GM19238 (cell line): Measurements from ENCODE around the gene MED15.
"Not testable (repeated sequence)": the region's sequence is repeated elsewhere in the genome, so short reads cannot be mapped to it uniquely, and the experiment has no call there.

ENCODE experiments used
- DNase-seq: peaks from one replicate; pipeline ENCODE4 v3.0.0; 2011; ENCODE audit warnings: low spot score; ENCODE audit not compliant: insufficient read length

The MED15 gene

DNA sequence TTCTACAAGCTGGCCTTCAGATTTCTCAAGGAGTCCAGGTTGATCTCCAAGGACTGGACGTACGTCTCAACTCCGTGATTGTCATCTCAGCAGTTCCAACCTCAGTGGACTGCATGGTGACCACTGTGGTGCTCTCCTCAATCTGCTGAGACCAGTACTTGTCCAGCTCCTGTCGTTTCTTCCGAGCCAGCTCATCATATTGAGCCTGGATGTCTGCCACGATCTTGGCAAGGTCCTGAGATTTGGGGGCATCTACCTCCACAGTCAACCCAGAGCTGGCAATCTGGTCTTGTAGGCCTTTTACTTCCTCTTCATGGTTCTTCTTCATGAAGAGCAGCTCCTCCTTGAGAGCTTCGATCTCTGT lies 24.3 kb upstream of the MED15 start:
- not testable (repeated sequence) for DNase-seq

DNA sequence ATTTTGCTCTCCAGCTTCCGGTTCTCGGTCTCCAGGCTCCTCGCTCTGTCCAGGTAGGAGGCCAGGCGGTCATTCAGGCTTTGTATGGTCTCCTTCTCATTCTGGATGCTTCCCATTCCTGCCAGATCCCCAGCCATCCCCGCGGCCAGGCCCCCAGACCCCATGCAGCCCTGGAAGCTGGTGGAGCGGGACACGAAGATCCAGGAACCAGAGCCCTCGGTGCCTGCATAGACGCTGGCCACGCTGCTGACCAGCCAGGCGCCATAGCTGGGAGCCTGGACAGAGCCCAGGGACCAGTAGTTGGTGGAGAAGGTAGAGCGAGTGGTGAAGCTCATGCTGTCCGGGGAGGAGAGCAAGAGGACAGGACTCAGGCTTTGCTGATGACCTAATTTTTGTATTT lies 23.6 kb upstream of the MED15 start:
- no peak for DNase-seq

DNA sequence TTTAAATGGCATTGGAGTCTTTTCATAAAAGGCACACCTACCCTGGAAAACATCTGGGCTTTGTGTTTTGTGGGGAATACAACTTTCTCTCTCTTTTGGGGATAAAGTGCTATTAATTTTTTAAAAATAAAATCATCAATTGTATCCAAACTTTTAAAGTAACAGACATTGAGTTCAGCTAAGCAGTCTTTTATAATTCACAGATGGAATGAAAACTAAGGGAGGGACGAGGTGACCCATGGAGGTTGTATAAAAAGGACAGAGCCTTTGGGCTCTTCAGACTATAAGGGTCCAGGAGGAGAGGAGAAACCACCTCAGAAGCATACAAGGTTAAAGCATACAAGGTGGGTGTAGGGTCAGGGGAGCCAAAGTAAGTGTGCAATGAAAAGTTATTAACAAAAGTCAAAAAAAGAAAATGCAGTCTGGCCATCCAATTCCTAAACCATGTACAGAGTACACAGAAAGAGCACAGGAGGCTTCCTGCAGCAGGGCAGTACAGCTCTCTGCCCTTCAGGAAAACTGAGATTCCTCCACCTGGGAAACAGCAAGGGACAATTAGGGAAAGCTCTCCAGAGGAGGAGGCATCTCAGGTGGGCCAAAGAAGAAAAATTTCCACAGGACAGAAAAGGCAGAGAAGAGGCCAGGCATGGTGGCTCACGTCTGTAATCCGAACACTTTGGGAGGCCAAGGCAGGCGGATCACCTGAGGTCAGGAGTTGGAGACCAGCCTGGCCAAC lies 22.3 kb upstream of the MED15 start:
- no peak for DNase-seq

DNA sequence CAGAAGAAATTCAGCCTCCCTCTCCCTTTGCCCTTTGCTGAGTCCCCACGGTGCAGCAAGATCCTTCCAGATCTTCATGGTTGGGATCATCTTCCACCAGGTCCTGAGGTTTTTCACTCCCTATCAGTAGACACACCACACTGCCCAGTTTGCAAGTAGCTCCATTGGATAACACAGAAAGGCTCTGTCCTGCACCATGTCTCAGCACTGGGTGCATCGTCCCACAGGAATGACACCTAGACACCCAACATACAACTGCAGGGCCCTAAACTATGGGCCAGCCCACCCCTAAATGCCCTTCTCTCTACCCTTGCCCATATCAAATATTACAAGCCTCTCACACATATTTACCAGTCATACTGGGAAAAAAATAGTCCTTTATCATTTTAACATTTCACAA lies 21.2 kb upstream of the MED15 start:
- DNase-seq, result no peak

DNA sequence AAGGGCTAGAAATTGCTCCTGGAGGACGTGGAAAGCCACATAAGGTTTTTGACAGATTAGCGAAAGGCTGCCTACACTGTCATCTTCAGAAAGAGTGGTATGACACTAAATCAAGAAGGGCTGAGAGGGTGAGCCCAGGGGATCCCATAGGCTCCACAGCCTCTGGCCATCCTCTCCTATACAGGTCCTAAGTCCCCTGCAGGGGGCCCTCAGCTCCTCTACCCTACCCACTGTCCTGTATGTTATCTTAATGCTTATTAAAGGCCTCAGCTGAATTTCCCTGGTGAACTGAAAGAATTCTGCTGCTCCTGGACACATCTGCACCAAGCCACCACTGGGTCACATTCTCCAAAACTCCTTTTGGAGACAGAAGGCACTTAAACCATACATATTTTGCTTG lies 19.7 kb upstream of the MED15 start:
- no peak for DNase-seq

DNA sequence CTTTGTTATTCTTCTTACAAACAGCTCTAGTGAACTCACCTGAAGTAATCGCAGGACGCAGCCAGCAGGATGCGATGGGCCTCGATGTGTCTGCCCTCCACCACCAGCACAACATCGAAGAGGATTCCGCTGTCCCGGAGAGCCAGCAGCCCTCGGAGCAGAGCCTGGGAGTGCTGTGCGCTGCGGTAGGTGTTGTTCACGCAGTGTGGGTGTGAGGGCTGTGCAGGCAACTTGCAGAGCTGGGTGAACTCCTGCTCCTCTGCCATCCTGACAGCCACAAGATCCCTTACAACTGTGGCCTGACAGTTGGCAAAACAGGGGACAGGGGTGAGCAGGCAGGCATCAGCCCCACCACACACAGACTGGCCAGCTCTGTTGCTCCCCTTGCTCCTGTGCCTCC lies 18.5 kb upstream of the MED15 start:
- DNase-seq, result no peak

DNA sequence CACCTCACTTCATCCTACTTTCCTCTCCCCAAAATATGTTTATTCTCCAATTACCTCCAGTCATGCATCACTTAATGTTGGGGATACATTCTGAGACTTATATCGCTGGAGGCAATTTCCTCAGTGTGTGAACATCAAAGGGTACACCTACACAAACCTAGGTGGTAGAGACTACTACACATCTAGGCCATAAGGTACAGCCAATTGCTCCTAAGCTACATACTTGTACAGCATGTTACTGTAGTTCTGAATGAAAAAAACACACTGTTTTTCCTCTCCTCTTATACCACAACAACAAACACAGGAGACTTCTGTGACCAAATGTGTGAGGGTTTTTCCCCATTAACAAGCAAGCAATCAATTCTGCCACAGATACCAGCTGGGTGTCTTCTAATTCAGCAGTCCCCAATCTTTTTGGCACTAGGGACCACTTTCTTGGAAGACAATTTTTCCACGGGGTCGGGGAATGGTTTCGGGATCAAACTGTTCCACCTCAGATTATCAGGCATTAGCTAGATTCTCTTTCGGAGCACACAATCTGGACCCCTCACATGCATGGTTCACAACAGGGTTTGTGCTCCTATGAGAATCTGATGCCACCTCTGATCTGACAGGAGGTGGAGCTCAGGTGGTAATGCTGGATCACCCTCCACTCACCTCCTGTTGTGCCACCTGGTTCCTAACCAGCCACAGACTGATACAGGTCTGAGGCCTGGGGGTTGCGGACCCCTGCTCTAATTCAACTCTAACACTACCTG lies 17.0 kb upstream of the MED15 start:
- DNase-seq, result no peak

DNA sequence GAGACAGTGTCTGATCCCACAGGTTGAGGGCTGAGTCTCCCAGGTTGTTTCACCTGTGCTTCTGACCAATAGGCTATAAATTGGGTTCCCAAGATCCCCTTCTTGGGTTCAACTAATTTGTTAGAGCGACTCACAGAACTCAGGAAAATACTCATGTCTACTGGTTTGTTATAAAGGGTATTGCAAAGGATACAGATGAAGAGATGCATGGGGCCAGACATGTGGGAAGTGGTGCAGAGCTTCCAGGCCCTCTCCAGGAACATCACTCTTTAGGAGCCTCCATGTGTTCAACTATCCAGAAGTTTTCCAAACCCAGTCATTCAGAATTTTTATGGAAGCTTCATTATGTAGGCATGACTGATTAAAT lies 16.5 kb upstream of the MED15 start:
- no peak for DNase-seq

DNA sequence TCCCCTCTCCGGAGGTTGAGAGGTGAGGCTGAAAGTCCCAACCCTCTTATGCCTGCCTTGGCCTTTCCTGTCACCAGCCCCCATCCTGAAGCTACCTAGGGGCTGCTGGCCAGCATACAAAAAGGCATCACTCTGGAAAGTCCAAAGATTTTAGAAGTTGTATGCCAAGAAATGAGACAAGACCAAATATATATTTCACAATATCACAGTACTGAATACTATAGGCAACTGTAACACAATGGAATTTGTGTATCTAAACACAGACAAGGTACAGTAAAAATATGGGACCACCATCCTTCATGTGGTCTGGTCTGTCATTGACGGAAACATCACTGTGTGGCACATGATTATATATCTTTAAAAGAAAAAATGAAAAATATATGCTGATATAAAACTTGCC lies 16.1 kb upstream of the MED15 start:
- DNase-seq, result no peak

DNA sequence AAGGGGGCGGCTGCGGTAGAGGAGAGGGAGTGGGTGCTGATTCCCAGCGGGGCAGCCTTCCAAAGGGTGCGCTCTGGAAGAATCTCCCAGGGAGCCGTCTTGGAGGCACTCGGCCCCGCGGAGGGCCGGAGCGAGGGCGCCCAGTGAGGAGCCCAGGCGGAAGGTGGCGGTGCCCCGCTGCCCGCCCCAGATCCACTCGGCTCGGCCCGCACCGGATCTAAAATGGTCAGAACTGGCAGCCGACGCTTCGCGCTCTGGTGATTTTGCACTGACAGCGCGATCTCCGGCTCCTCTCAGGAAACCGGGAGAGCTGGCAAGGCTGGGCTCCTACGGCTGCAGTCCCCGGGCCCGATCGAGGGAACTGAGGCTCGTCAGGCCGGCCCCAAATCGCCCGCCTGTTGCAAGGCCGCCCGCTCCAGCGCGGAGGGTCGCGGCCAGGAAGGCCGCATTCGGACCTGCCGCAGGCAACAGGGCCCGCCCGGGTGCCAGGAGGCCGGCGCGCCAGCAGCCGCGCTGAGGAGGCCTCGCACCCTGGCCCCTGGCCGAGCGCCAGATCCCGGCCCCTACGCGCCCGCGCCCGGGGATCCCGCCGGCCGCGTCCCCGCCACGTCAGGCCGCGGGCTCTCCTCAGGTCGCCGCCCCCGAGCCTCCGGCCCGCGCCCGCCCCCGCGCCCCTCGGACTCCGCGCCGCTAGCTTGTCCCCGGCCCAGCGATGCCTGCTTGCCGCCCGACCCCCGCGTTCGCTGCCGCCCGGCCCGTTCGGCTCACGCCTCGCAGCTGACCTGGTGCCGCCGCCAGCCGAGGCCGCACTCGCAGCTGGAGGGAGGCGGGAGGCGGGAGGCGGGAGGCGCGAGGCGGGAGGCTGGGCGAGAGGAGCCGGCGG lies 12.2 kb upstream of the MED15 start, which contains the start of gene KLHL22:
Gene KLHL22 (minus strand): TSS at position 818 of the 883 bp plus-strand sequence. CDS start 6,584 bp downstream, outside the sequence.
- DNase-seq, result peak; percentile 50

DNA sequence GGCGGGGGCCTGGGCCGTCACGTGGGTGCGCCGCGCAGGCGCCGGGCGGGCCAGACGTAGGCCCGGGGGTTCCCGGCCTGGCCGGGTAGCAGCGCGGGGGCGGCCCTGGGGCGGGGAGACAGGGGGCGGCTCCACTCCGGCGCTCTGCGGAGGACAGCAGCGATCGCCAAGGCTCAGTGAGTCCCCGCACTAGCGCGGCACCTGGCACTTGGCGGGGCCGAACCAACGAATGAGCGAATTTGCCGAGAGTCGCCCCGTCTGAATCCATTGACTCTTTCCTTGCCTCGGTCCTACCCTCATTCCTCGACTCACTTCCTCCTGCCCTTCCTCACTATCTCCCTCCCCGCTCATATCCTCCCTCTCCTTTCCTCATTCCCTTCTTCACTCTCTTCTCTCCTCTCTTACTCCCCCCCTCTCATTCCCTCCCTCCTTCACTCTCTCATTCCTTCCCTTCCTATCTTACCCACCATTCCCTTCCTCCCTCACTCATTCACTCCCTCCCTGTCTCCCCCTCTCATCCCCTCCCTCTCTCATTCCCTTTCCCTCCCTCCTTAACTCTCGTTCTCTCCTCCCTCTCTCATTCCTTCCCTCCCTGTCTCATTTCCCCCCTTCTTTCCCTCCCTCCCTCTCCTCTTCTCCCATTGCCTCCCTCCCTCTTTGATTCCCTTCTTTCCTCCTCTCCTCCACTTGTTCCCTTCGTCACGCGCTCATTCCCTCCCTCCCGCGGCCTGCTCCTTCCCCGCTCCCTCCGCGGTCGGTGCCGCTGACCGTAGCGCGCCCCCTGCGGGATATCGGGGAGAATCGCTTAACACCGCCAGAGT lies 11.3 kb upstream of the MED15 start:
- peak; percentile 98 for DNase-seq

DNA sequence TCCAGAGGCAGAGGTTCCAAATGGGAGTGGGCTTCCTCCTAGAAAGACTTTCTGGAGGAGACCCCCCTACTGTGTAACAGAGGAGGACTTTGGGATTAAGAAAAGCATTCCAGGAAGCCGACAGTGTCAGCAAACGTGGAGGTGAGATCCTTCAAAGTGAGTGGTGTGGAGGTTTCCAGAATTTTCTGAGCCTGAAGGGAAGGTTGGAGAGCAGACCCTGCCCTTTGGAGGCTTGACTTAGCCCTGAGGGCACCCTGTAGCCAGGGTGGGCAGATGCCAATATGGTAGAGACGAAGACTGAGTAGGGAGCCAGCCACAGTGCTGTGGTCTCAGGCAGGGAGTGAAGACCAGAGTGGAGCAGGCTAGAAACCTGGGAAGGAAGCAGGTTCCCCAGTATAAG lies 10.0 kb upstream of the MED15 start:
- DNase-seq, result no peak

DNA sequence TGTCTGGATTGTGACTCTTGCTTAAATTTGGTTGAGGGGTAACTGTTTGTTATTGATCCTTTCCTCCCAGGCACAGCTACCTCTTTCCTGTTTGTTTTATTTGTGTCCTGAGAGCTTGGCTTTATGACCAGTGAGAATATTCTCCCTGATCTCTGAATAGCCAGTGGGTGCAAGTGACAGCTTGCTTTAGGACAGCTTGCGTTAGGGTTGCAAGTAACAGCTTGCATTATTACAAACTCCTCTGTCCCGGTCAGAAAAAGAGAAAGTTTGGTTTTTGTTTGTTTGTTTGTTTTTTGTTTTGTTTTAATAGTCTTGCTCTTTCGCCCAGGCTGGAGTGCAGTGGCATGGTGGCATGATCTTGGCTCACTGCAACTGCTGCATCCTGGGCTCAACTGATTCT lies 8.5 kb upstream of the MED15 start:
- no peak for DNase-seq

DNA sequence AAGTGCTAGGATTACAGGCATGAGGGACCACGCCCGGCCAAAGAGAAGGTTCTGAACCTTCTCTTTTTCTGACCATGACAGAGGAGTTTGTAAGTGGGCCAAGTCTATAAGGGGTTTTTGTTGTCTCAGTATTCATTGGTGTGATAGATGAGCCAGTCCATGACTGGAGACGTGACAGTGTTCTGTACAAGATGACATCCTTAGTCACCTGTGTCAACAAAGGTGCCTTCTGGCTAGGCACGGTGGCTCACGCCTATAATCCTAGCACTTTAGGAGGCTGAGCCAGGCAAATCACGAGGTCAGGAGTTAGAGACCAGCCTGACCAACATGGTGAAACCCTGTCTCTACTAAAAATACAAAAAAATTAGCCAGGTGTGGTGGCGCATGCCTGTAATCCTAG lies 7.6 kb upstream of the MED15 start:
- DNase-seq, result no peak

DNA sequence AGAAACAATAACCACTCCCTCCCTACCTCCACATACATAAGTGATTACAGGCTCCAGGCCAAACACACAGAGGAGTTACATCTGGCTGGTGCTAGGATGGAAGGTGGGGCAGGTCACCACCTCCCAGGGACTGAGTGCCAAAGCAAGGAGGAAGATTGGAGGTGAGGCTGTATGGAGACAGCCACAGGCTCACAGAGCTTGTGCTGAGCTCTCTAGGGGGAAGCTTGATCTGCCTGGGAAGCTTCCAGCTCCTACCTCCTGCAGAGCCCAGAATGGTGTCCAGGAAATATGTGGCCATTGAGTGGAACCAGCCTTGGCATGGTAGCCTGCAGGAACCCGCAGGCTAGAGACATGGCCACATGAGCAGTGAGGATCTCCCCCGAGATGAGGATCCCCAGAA lies 3.6 kb upstream of the MED15 start:
- DNase-seq, result no peak

DNA sequence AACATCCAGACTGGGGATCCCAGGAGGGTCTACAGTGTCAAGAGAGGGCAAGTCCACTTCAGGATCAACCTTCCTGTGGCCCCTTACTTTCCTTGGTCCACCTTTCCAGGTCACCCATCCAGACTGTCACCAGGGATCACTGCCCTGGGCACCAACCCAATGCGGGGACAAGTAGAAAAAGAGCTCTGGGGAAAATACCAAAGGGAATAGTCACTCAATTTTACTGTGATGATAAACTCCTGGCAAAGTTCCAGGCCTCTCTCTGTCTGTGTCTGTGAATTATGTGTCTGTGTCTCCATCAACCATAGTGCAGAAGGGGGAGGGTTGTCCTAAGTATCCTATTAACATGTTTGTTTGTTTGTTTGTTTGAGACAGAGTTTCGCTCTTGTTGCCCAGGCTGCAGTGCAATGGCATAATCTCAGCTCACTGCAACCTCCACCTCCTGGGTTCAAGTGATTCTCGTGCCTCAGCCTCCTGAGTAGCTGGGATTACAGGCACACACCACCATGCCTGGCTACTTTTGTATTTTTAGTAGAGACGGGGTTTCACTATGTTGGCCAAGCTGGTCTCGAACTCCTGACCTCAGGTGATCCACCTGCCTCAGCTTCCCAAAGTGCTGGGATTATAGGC lies 3.0 kb upstream of the MED15 start:
- not testable (repeated sequence) for DNase-seq

DNA sequence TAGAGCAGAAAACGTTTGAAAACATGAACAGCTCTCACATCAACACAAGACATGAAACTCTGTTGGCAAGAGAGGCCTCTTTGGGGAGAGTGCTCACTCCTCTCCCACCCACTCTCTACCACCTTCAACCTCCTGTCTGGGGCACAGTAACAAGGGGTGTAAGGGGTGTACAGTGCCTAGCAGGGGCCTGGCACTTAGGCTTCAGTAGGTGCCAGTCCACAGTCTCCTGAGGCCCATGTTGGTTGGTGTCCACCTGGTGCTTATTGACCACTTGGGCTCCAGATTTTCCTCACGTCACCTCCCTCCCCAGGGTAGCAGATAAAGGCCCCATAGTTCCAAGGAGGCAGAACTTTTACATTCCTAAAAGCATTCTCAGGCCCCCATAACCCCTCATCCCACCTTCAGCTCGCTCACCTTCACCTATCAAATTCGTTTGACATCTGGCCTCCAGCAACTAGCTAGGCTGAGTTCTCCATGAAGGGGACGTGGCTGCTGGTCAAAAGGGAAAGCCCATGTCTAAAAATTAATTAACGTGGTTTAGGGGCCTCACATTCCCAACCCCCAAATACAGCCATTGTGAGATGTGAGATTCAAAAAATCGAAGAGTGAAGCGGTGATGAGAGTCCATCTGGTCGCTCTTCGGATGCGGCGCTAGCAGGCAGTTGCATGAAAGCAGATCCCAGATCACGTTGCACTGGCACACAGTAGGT lies 712 bp upstream of the MED15 start:
- DNase-seq, result no peak

DNA sequence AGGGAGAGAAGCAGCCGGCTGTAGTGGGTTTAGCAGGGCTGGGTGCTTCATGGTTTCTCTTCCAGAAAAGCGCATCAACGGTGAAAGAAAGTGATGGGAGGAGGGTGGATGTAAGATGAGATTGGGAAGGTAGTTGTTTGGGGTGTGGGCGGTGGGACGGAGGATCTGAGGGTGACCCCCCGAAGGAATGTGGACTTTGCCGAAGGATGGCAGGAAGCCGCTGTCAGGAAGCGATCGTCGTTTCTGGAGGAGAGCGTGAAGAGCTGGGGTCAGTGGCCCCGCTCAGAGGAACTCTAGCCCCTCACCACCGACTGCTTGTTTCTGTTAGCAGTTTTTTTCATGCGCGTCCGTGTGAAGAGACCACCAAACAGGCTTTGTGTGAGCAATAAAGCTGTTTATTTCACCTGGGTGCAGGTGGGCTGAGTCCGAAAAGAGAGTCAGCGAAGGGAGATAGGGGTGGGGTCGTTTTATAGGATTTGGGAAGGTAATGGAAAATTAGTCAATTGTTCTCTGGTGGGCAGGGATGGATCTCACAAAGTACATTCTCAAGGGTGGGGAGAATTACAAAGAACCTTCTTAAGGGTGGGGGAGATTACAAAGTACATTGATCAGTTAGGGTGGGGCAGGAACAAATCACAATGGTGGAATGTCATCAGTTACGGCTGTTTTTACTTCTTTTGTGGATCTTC lies 801 bp downstream of the MED15 start:
- not testable (repeated sequence) for DNase-seq

DNA sequence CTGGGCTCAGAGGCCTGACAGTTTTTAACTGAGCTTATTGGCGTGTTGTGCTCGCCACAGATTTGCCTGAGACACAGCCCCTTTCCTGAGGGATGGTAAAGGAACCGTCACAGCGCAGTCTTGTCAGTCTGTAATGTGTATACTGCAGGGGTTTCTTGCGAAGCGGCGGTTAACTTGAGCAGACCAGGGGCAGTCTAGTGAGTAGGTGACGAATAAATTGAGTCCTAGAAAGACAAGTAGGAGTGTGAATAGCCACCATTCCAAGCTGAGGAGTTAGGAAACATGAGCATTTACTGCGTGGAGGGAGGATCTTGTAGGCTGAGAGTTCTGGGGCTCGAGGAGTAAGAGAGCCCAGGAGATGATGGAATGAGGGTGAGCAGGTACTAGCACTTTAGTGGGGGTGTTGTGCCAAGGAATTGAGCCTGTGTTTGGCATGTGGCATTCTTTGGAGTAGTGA lies 1.4 kb downstream of the MED15 start:
- no peak for DNase-seq
